Measurements from ENCODE around the gene TEC. TPM values are rescaled to one million over a fixed set of nuclear protein-coding genes. Genes with fewer than 3 reads are reported as not detected.

Gene TEC
- total and polyA plus RNA-seq, 2 of the 8 experiments (the other 6 are each of a cell fraction or from before 2014, with no cell fraction given), result 0.73 to 1.8 TPM

GRCh38 chr4:48305508-48305907 is 35.9 kb upstream of the TEC start:
- WGBS, 2 experiments (ENCODE audit: extremely low coverage in 1 of 2, insufficient coverage in 1 of 2, insufficient read length in 1 of 2, insufficient replicate concordance in 2 of 2, low coverage in 1 of 2, low lambda C conversion rate in 2 of 2, missing lambda C conversion rate in 1 of 2), result 92% methylated on average over 3 of the region's 3 CpGs; no CpG with 5 or more reads in 1 of the 2 experiments
- H4K5ac ChIP-seq (ENCODE audit: insufficient read length, low read depth, low read length), result no peak overlapping the region
- no peak overlapping the region for H3K9ac ChIP-seq (replicated peaks in 1 of 4; ENCODE audit: extremely low read depth in 1 of 4, low read depth in 3 of 4, low read length in 3 of 4)
- no peak overlapping the region for H2BK5ac ChIP-seq (ENCODE audit: low read depth, low read length)
- H2BK15ac ChIP-seq (ENCODE audit: low read length), result no peak overlapping the region
- H3K4ac ChIP-seq (replicated peaks; ENCODE audit: insufficient read length, low read depth, low read length), result no peak overlapping the region
- H3K18ac ChIP-seq (ENCODE audit: extremely low read depth, low read length), result no peak overlapping the region
- H3K27me3 ChIP-seq (replicated peaks in 1 of 4; ENCODE audit: control insufficient read depth in 3 of 4, extremely low read depth in 1 of 4, insufficient read depth in 3 of 4, low read length in 3 of 4), result no peaks in the 10 kb centered on the region
- no peak overlapping the region for H2AFZ ChIP-seq (ENCODE audit: low read length)
- no peak overlapping the region for H3K4me3 ChIP-seq (ENCODE audit: extremely low read depth in 1 of 4, insufficient read depth in 2 of 4, low read depth in 3 of 4, low read length in 4 of 4)
- H3K79me1 ChIP-seq (ENCODE audit: low read depth, low read length), result no peaks in the 10 kb centered on the region
- no peak overlapping the region for H3K27ac ChIP-seq (ENCODE audit: low read depth, low read length)
- no peaks in the 10 kb centered on the region for H4K20me1 ChIP-seq (replicated peaks in 1 of 2; ENCODE audit: control insufficient read depth in 1 of 2, insufficient read depth in 2 of 2, low read length in 2 of 2)
- no peak overlapping the region for H2BK120ac ChIP-seq (replicated peaks; ENCODE audit: low read depth, low read length)
- no peak overlapping the region for H2AK5ac ChIP-seq (ENCODE audit: low read depth, low read length)
- H3K9me3 ChIP-seq (ENCODE audit: insufficient read depth in 2 of 2, low read depth in 1 of 2, low read length in 1 of 2), result no peaks in the 10 kb centered on the region
- no peak overlapping the region for H2BK12ac ChIP-seq (ENCODE audit: low read depth, low read length)
- no peak for DNase-seq (ENCODE audit: low read depth in 1 of 2, low spot score in 2 of 2)
- no peaks in the 10 kb centered on the region for H3K79me2 ChIP-seq (ENCODE audit: control insufficient read depth in 1 of 2, insufficient read depth in 2 of 2, low read length in 2 of 2)
- H3K23me2 ChIP-seq (ENCODE audit: low read depth, low read length), result no peaks in the 10 kb centered on the region
- H3K23ac ChIP-seq (ENCODE audit: insufficient read length), result no peak overlapping the region
- CTCF ChIA-PET (ENCODE audit: partially characterized antibody), result no interaction called here
- H3K14ac ChIP-seq (ENCODE audit: insufficient read length), result no peak overlapping the region
- no peak overlapping the region for H2BK20ac ChIP-seq (ENCODE audit: low read length)
- no peak overlapping the region for H3K4me2 ChIP-seq (ENCODE audit: insufficient read depth in 1 of 2, low read depth in 2 of 2, low read length in 2 of 2)
- no peak for FAIRE-seq
- no peak overlapping the region for H4K8ac ChIP-seq (ENCODE audit: extremely low read depth, insufficient read depth, low read length)
- H3K36me3 ChIP-seq (ENCODE audit: control insufficient read depth in 2 of 4, insufficient read depth in 4 of 4, low read length in 3 of 4), result no peaks in the 10 kb centered on the region
- no peaks in the 10 kb centered on the region for H3K4me1 ChIP-seq (replicated peaks in 1 of 4; ENCODE audit: control insufficient read depth in 3 of 4, insufficient read depth in 4 of 4, low read length in 3 of 4)
- POLR2A ChIA-PET (ENCODE audit: partially characterized antibody), result no interaction called here
- H3K56ac ChIP-seq (replicated peaks; ENCODE audit: insufficient read length, low read depth, low read length), result no peak overlapping the region
- H4K91ac ChIP-seq (replicated peaks; ENCODE audit: insufficient read length, low read length), result no peak overlapping the region
- TF ChIP-seq FOSL1 (IDR thresholded peaks at IDR 0.05; ENCODE audit: insufficient read depth, low read depth, low read length) (no peak), TEAD4 (IDR thresholded peaks at IDR 0.05; ENCODE audit: low read depth, low read length) (no peak), CEBPB (IDR thresholded peaks at IDR 0.05; ENCODE audit: low read depth, low read length) (no peak), RXRA (IDR thresholded peaks at IDR 0.05; ENCODE audit: insufficient read depth, low read depth, low read length) (no peak), KDM1A (IDR thresholded peaks at IDR 0.05; ENCODE audit: borderline replicate concordance, low read length) (no peak), BRCA1 (IDR thresholded peaks at IDR 0.05; ENCODE audit: low read depth, low read length) (no peak), RBBP5 (IDR thresholded peaks at IDR 0.05; ENCODE audit: borderline replicate concordance, low read depth, low read length) (no peak), CTCF (IDR thresholded peaks at IDR 0.05; ENCODE audit: control extremely low read depth in 1 of 3, insufficient read depth in 1 of 3, low read depth in 1 of 3, low read length in 3 of 3) (no peak), SP4 (IDR thresholded peaks at IDR 0.05; ENCODE audit: low read length) (no peak), GABPA (IDR thresholded peaks at IDR 0.05; ENCODE audit: borderline replicate concordance, insufficient read depth, low read length) (no peak), SUZ12 (IDR thresholded peaks at IDR 0.05; ENCODE audit: low read length) (no peak), EZH2 (IDR thresholded peaks at IDR 0.05; ENCODE audit: low read depth, low read length, severe bottlenecking) (no peak)

Data from H1 (cell line).